MM.1S (cell line): ENCODE results near the gene WDFY3.

Source experiments
- DNase-seq: peaks from one replicate; pipeline ENCODE4 v3.0.0-alpha.2; 2015
- H2AFZ ChIP-seq: fragments of 300-600 bp; sonication (generic); 2 replicates; pipeline ENCODE4 v1.6.0; 2016; ENCODE audit warnings: antibody characterized with exemption, low read length
- H3F3A ChIP-seq: fragments of 300-600 bp; sonication (generic); 2 replicates; pipeline ENCODE4 v1.6.1; 2016; ENCODE audit warnings: mild to moderate bottlenecking, antibody characterized with exemption, low read length, moderate library complexity, mixed read lengths; ENCODE audit not compliant: insufficient read depth
- H3K27ac ChIP-seq: fragments of 300-600 bp; sonication (generic); 2 replicates; pipeline ENCODE4 v1.5.1; 2016; ENCODE audit warnings: mild to moderate bottlenecking, low read length
- H3K27me3 ChIP-seq: fragments of 300-600 bp; sonication (generic); replicated peaks from 2 replicates; pipeline ENCODE4 v1.6.0; 2016; ENCODE audit warnings: low read length; ENCODE audit not compliant: insufficient read depth
- H3K36me3 ChIP-seq: fragments of 300-600 bp; sonication (generic); replicated peaks from 2 replicates; pipeline ENCODE4 v1.6.1; 2016; ENCODE audit warnings: mild to moderate bottlenecking, low read length, mixed read lengths; ENCODE audit not compliant: insufficient read depth
- H3K4me1 ChIP-seq: fragments of 300-600 bp; sonication (generic); 2 replicates; pipeline ENCODE4 v1.6.1; 2016; ENCODE audit warnings: low read length, mixed read lengths
- H3K4me2 ChIP-seq: fragments of 300-600 bp; sonication (generic); 2 replicates; pipeline ENCODE4 v1.6.0; 2016; ENCODE audit warnings: low read depth, low read length
- H3K4me3 ChIP-seq: fragments of 300-600 bp; sonication (generic); 2 replicates; pipeline ENCODE4 v1.5.1; 2016; ENCODE audit warnings: low read length, mixed read lengths
- H3K79me2 ChIP-seq: fragments of 300-600 bp; sonication (generic); 2 replicates; pipeline ENCODE4 v1.6.1; 2016; ENCODE audit warnings: mixed run types, low read length, mixed read lengths
- H3K9ac ChIP-seq: fragments of 300-600 bp; sonication (generic); 2 replicates; pipeline ENCODE4 v1.6.1; 2016; ENCODE audit warnings: low read length, mixed read lengths
- H3K9me2 ChIP-seq: fragments of 300-600 bp; sonication (generic); replicated peaks from 2 replicates; pipeline ENCODE4 v1.6.1; 2016; ENCODE audit warnings: mild to moderate bottlenecking, low read length, mixed read lengths; ENCODE audit not compliant: insufficient read depth
- H3K9me3 ChIP-seq: fragments of 300-600 bp; sonication (generic); replicated peaks from 2 replicates; pipeline ENCODE4 v1.6.1; 2016; ENCODE audit warnings: mild to moderate bottlenecking, low read length, mixed read lengths; ENCODE audit not compliant: insufficient read depth
- H4K20me1 ChIP-seq: fragments of 300-600 bp; sonication (generic); 2 replicates; pipeline ENCODE4 v1.6.1; 2016; ENCODE audit warnings: mild to moderate bottlenecking, low read length, moderate library complexity, mixed read lengths; ENCODE audit not compliant: insufficient read depth
- EZH2 ChIP-seq: fragments of 300-600 bp; sonication (generic); optimal IDR thresholded peaks from 2 replicates; pipeline ENCODE3; 2017; ENCODE audit warnings: low read depth, mild to moderate bottlenecking, antibody characterized with exemption, low read length, mixed read lengths
- EZH2phosphoT487 ChIP-seq: fragments of 300-600 bp; sonication (generic); IDR thresholded peaks from 2 replicates; pipeline ENCODE4 v1.6.1; 2018; ENCODE audit warnings: antibody characterized with exemption, low read length
- TF ChIP-seq, protein P1 (sequence below): fragments of 300-600 bp; sonication (generic); IDR thresholded peaks from 2 replicates; pipeline ENCODE4 v1.5.1; 2016; ENCODE audit warnings: antibody characterized with exemption, low read length, mixed read lengths

WDFY3 gene

DNA sequence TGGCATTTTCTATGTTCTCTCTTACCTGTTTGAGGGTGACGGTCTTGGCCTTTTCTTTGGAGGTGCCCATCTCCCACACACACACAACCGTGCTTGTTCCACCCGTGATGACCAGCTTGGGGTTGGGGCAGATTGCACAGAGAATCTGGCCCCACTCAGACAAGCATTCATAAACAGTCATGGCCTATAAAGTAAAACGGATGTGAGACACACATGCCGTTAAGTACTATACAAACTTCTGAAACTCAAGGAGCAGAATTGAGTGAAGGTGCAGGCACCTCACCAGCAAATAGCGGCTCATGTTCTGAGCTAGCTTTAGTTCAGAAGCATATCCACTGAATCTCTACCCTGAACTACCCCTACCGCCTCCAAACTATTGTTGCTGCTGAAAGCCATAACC, 276.0 kb downstream of the WDFY3 start:
- H3K36me3 ChIP-seq, result no peaks in the 10 kb centered on the region
- no peaks in the 10 kb centered on the region for H4K20me1 ChIP-seq
- H3K9me3 ChIP-seq, result no peaks in the 10 kb centered on the region
- no peaks in the 10 kb centered on the region for H3K9me2 ChIP-seq
- no peak for TF ChIP-seq EZH2
- TF ChIP-seq, protein P1, sequence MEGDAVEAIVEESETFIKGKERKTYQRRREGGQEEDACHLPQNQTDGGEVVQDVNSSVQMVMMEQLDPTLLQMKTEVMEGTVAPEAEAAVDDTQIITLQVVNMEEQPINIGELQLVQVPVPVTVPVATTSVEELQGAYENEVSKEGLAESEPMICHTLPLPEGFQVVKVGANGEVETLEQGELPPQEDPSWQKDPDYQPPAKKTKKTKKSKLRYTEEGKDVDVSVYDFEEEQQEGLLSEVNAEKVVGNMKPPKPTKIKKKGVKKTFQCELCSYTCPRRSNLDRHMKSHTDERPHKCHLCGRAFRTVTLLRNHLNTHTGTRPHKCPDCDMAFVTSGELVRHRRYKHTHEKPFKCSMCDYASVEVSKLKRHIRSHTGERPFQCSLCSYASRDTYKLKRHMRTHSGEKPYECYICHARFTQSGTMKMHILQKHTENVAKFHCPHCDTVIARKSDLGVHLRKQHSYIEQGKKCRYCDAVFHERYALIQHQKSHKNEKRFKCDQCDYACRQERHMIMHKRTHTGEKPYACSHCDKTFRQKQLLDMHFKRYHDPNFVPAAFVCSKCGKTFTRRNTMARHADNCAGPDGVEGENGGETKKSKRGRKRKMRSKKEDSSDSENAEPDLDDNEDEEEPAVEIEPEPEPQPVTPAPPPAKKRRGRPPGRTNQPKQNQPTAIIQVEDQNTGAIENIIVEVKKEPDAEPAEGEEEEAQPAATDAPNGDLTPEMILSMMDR, result no peak
- no peak for TF ChIP-seq EZH2phosphoT487
- no peaks in the 10 kb centered on the region for H3K79me2 ChIP-seq
- no peak overlapping the region for H3K27ac ChIP-seq
- H3K4me2 ChIP-seq, result no peak overlapping the region
- no peak overlapping the region for H3K9ac ChIP-seq
- H3F3A ChIP-seq, result no peaks in the 10 kb centered on the region
- no peak overlapping the region for H3K4me3 ChIP-seq
- H3K4me1 ChIP-seq, result no peaks in the 10 kb centered on the region
- no peaks in the 10 kb centered on the region for H3K27me3 ChIP-seq
- H2AFZ ChIP-seq, result no peak overlapping the region
- no peak for DNase-seq

DNA sequence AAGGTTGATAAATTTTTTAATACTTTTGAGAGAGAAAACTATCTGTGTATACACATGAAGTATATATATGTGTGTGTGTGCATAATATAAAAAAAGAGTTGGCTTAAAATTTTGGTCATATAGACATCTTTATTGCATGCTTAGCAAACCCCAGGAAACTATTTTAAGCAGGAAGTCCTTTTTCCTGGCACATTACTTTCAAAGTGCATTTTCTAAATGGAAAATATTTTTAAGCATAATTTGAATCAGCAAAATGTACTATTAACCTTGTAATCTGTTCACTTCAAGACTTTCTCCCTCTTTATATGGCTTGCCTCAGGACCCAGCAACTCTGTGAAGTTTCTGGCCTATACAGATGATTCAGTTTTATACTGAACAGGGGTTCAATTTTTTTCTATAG, 277.3 kb downstream of the WDFY3 start:
- Histone ChIP-seq H3K27me3 (no peaks in the 10 kb centered on the region), H3K9me2 (no peaks in the 10 kb centered on the region), H2AFZ (no peak overlapping the region), H3K36me3 (no peaks in the 10 kb centered on the region), H3K79me2 (no peaks in the 10 kb centered on the region), H3K27ac (no peak overlapping the region), H3F3A (no peaks in the 10 kb centered on the region), H3K9ac (no peak overlapping the region), H3K4me2 (no peak overlapping the region), H3K4me3 (no peak overlapping the region), H4K20me1 (no peaks in the 10 kb centered on the region), H3K9me3 (no peaks in the 10 kb centered on the region), H3K4me1 (no peaks in the 10 kb centered on the region)
- no peak for DNase-seq
- TF ChIP-seq EZH2 (no peak), EZH2phosphoT487 (no peak)
- TF ChIP-seq, protein P1, result no peak

DNA sequence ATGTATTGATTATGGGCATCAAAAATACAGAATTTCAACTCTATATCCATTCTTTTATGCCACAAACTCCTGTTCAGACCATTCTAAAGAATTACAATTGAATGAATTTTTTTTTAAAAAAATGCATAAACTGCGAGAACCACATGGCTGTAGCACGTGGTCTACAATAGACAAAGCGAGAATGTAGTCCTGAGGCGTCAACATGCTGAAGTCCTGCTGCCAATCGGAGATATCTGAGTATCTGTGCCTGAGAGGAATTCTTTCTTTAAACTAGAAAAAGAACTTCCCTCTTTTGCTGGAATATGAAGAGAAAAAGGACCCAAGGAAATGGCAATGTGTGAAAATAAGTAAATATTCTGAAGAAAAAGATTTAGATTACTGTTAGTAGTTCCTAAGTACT, 277.9 kb downstream of the WDFY3 start:
- no peaks in the 10 kb centered on the region for H3F3A ChIP-seq
- no peaks in the 10 kb centered on the region for H3K27me3 ChIP-seq
- no peaks in the 10 kb centered on the region for H3K36me3 ChIP-seq
- H3K4me1 ChIP-seq, result no peaks in the 10 kb centered on the region
- no peaks in the 10 kb centered on the region for H3K79me2 ChIP-seq
- no peaks in the 10 kb centered on the region for H3K9me2 ChIP-seq
- TF ChIP-seq, protein P1, result no peak
- TF ChIP-seq EZH2phosphoT487 (no peak), EZH2 (no peak)
- H3K9me3 ChIP-seq, result no peaks in the 10 kb centered on the region
- no peaks in the 10 kb centered on the region for H4K20me1 ChIP-seq
- H3K4me3 ChIP-seq, result no peak overlapping the region
- no peak for DNase-seq
- no peak overlapping the region for H3K27ac ChIP-seq
- H3K4me2 ChIP-seq, result no peak overlapping the region
- H2AFZ ChIP-seq, result no peak overlapping the region
- H3K9ac ChIP-seq, result no peak overlapping the region
